Measurements from ENCODE around the gene CCDC136. TPM values are rescaled to one million over a fixed set of nuclear protein-coding genes. Genes with fewer than 3 reads are reported as not detected.

Gene CCDC136
- total RNA-seq, 1 donor, result 1.3 TPM

DNA sequence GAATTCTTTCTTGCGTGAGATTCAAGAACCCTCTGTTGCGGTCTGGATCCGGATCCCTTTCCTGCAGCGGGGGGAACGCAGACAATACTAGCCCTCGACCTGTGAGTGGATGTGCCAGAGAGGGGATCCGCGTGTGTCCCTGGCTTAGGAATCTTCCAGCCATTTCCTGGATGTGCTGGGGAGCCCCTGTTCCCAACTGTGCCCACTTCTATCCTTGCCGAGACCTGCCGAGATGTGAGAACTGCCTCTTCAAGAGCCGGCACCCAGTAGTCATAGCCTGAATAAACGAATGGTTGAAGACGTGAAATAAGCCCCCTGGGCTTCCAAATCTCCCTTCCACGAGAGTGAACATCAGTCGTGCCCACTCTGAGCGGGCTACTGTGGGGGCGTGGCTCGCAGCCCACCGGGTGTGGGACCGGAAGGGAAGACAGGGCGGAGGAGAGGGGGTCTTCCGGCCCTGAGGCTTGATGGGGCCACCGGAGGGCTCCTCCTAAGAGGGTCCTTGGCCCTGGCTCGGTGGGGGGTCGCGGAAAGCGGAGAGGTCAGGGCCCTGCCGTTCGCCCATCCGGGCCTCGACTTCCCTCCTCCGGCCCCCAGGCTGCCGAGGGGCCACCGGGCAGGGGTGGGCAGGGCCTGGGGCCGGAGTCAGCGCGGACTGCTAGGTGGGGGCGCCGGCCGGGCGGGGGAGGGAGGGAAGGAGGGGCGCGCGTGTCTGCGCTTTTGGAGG is 1.3 kb upstream of the CCDC136 start:
- Histone ChIP-seq H3K4me3 (ENCODE audit: low read length) (peak overlapping the region; percentile 57), H3K9me3 (ENCODE audit: low read depth, low read length) (no peaks in the 10 kb centered on the region), H3K4me1 (ENCODE audit: insufficient read depth, low read length) (peaks cover 12% of the 10 kb centered on the region), H3K27me3 (ENCODE audit: insufficient read depth, low read length) (peaks cover 12% of the 10 kb centered on the region)

DNA sequence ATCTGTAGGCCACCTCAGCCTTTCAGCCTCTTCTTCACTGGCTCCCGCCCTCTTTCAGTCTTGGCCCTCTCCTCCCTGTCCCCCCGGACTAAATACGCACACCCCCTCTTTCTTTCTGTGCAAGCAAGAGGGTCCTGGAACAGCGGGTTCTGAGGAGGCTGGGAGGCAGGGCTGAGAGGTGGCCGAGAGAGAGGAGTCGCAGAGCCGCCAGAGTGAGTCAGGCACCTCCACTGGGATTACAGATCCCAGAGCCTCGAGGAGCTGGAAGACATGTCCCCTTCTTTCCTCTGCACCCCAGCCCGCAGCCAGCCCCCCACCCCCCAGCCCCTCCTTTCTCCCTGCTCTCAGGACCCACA is 182 bp downstream of the CCDC136 start:
- H3K27me3 ChIP-seq (ENCODE audit: insufficient read depth, low read length), result peaks cover 12% of the 10 kb centered on the region
- H3K9me3 ChIP-seq (ENCODE audit: low read depth, low read length), result no peaks in the 10 kb centered on the region
- H3K4me1 ChIP-seq (ENCODE audit: insufficient read depth, low read length), result peaks cover 12% of the 10 kb centered on the region
- H3K4me3 ChIP-seq (ENCODE audit: low read length), result no peak overlapping the region

DNA sequence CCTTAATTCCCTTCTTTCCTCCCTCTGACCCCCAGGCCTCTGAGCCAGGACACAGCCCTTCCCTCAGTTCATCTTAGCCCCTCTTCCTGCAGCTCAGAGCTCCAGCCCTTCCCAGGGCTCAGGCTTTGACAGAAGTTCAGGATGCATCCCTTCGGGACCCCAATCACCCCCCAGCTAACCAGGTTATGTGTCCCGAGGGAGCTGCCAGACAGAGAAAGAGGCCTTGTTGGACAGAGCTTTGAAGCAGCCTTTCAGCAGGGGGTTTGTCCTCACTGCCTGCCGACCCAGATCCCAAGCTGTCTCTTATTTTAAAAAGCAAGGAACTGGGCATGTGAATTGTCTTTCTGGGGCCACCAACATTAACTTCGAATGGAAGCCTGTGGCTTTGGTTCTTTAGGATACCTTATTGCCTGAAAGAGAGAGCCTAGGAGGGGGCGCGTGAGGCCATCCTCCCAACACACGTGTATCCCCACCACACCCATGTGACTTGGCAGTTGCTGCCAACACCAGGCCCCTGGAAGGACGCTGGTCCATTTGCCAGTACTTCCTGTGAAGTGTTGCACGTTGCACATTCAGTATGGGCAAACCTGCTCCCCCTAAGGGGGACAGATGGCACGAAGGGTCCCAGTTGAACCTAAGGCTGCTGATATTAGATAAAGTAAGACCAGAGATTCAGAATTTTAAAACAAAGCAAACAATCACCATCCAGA is 858 bp downstream of the CCDC136 start:
- peaks cover 12% of the 10 kb centered on the region for H3K27me3 ChIP-seq (ENCODE audit: insufficient read depth, low read length)

DNA sequence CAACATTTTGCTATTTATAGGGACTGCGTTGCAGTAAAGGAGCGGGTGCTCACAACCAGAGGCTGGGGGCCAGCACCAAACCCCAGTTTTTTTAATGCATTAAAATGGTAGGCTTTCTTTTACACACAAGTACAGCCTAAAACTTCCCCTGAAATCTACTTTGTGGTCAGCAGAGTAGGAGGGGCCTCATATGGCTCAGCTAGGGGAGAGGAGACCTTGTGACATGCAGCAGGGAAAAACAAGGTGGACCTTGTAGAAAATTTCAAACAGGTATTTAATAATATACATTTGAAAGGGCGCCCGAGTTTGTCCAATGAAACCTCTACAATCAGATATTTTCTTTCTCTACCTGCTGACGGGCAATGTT is 1.4 kb downstream of the CCDC136 start:
- no peaks in the 10 kb centered on the region for H3K9me3 ChIP-seq (ENCODE audit: low read depth, low read length)
- no peak overlapping the region for H3K4me3 ChIP-seq (ENCODE audit: low read length)
- H3K27me3 ChIP-seq (ENCODE audit: insufficient read depth, low read length), result peaks cover 12% of the 10 kb centered on the region
- peaks cover 12% of the 10 kb centered on the region for H3K4me1 ChIP-seq (ENCODE audit: insufficient read depth, low read length)

More for the DNA sequence above, 858 bp downstream of the CCDC136 start:
- peaks cover 12% of the 10 kb centered on the region for H3K4me1 ChIP-seq (ENCODE audit: insufficient read depth, low read length)
- no peak overlapping the region for H3K4me3 ChIP-seq (ENCODE audit: low read length)
- no peaks in the 10 kb centered on the region for H3K9me3 ChIP-seq (ENCODE audit: low read depth, low read length)

DNA sequence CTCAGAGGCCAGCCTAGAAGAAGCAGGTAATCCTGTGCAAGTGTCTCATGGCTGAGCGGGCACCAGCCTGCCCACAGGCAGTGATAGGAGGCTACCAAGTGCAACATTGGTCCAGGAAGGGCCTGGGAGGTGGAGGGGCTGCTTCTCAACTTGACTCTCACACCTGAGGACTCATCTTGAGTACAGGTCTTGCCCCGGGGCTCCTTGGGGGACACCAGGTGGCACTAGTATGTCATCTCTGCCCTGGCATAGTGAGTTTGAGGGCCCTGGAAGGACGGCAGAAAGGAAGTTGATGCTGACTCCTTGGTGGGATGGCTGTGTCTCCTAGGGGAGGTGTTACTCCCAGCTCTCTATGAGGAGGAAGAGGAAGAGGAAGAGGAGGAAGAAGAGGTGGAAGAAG is 2.3 kb downstream of the CCDC136 start:
- peaks cover 10% of the 10 kb centered on the region for H3K27me3 ChIP-seq (ENCODE audit: insufficient read depth, low read length)
- H3K9me3 ChIP-seq (ENCODE audit: low read depth, low read length), result no peaks in the 10 kb centered on the region
- peaks cover 12% of the 10 kb centered on the region for H3K4me1 ChIP-seq (ENCODE audit: insufficient read depth, low read length)
- H3K4me3 ChIP-seq (ENCODE audit: low read length), result no peak overlapping the region

DNA sequence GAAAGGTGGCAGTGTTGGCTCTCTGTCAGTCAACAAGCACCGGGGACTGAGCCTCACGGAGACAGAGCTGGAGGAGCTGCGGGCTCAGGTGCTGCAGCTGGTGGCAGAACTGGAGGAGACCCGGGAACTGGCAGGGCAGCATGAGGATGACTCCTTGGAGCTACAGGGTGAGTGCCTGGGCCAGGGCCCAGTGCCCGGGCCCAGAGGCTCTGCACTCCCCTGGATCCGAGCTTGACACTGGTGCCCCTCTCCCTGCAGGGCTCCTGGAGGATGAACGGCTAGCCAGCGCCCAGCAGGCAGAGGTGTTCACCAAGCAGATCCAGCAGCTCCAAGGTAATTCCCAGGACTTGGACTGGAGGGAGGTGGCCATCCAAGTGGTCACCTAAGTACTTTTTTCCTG is 2.7 kb downstream of the CCDC136 start:
- peaks cover 12% of the 10 kb centered on the region for H3K4me1 ChIP-seq (ENCODE audit: insufficient read depth, low read length)
- H3K4me3 ChIP-seq (ENCODE audit: low read length), result no peak overlapping the region
- H3K27me3 ChIP-seq (ENCODE audit: insufficient read depth, low read length), result peaks cover 6% of the 10 kb centered on the region
- H3K9me3 ChIP-seq (ENCODE audit: low read depth, low read length), result no peaks in the 10 kb centered on the region

DNA sequence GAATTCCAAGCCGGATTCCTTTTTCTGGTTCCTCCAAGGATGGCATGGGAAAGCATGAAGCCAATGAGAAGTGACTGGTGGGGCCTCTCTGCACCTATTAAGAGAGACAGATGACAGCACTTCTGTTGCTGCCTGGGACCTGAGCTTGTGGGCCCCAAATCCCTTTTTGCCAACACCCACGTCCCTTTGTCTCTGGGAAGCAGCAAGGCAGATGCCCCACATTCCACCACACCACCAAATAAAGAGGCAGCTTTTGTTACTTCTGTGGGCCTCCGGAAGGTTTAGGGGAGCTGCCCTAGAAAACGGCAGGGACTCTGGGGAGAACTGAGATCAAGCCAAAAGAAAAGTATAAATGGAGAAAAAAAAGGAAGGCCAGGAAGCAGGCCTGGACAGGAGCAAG is 3.4 kb downstream of the CCDC136 start:
- H3K4me3 ChIP-seq (ENCODE audit: low read length), result no peak overlapping the region
- peaks cover 12% of the 10 kb centered on the region for H3K4me1 ChIP-seq (ENCODE audit: insufficient read depth, low read length)
- no peaks in the 10 kb centered on the region for H3K9me3 ChIP-seq (ENCODE audit: low read depth, low read length)
- H3K27me3 ChIP-seq (ENCODE audit: insufficient read depth, low read length), result peaks cover 4% of the 10 kb centered on the region

DNA sequence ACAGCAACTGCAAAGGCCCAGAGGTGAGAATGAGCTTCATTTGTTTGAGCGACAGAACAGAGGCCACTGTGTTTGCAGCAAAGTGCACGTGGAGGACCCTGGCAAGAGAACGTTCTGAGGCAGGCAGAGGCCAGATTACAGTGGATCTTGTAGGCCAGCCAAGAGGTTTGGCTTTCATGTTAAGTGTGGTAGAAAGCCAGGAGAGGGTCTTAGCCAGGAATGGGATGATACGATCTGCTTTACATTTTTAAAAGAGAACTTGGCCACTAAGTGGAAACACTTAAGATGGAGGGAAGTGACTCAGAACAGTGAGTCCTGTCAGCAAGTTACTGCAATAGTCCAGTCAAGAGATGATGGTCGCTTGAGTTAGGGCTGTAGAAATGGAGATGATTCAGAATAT is 4.6 kb downstream of the CCDC136 start:
- H3K9me3 ChIP-seq (ENCODE audit: low read depth, low read length), result no peaks in the 10 kb centered on the region
- H3K27me3 ChIP-seq (ENCODE audit: insufficient read depth, low read length), result no peaks in the 10 kb centered on the region
- no peak overlapping the region for H3K4me3 ChIP-seq (ENCODE audit: low read length)
- H3K4me1 ChIP-seq (ENCODE audit: insufficient read depth, low read length), result peaks cover 7% of the 10 kb centered on the region

DNA sequence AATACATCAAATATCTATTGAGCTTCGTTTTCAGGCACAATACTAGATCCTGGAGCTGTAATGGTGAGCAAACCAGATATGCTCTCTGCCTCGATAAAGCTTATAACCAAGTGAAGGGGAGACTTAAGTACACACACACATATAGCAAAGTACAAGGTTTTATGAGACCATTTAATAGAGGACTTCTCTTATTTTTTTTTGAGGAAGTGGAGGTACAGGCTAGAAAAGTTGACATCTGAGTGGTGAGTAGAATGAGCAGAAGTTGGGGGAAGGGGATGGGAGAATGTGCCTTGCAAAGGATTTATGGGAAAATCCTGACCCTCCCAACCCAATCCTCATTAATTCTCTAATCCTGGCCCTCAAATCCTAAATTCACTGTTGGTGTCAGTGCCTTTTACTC is 7.7 kb downstream of the CCDC136 start:
- no peaks in the 10 kb centered on the region for H3K9me3 ChIP-seq (ENCODE audit: low read depth, low read length)
- no peak overlapping the region for H3K4me3 ChIP-seq (ENCODE audit: low read length)
- no peaks in the 10 kb centered on the region for H3K27me3 ChIP-seq (ENCODE audit: insufficient read depth, low read length)
- H3K4me1 ChIP-seq (ENCODE audit: insufficient read depth, low read length), result no peaks in the 10 kb centered on the region

DNA sequence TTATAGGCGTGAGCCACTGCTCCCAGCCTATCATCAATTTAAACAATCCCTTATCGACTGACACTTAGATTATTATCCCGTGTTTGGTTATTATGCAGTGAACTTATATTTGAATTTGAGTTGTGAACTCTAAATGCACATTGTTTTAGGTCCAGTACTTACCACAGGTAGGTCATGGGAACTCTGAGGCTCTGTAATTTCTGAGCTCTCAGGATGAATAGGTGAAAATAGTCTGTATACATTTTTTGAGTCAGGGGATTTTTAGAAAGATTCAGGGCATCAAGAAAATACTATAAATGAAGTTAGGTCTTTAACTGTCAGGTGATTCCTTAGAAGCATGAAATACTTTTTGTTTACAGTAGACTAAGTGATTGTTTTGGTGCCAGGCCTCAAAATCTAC is 8.8 kb downstream of the CCDC136 start:
- Histone ChIP-seq H3K27me3 (ENCODE audit: insufficient read depth, low read length) (no peaks in the 10 kb centered on the region), H3K4me1 (ENCODE audit: insufficient read depth, low read length) (no peaks in the 10 kb centered on the region), H3K9me3 (ENCODE audit: low read depth, low read length) (no peaks in the 10 kb centered on the region), H3K4me3 (ENCODE audit: low read length) (no peak overlapping the region)

DNA sequence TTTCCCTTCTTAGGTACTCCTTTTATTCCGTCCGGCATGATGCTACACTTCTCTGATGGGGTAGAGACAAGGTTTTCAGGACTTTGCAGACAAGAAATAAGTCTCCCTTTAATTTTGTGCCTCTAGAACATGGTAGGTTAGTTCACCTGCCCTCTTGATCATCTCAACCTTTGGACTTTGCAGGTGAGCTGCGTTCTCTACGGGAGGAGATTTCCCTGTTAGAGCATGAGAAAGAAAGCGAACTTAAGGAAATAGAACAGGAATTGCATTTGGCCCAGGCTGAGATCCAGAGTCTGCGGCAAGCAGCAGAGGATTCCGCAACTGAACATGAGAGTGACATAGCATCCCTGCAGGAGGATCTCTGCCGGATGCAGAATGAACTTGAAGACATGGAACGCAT is 9.2 kb downstream of the CCDC136 start:
- no peaks in the 10 kb centered on the region for H3K27me3 ChIP-seq (ENCODE audit: insufficient read depth, low read length)
- no peak overlapping the region for H3K4me3 ChIP-seq (ENCODE audit: low read length)
- no peaks in the 10 kb centered on the region for H3K4me1 ChIP-seq (ENCODE audit: insufficient read depth, low read length)
- H3K9me3 ChIP-seq (ENCODE audit: low read depth, low read length), result no peaks in the 10 kb centered on the region

DNA sequence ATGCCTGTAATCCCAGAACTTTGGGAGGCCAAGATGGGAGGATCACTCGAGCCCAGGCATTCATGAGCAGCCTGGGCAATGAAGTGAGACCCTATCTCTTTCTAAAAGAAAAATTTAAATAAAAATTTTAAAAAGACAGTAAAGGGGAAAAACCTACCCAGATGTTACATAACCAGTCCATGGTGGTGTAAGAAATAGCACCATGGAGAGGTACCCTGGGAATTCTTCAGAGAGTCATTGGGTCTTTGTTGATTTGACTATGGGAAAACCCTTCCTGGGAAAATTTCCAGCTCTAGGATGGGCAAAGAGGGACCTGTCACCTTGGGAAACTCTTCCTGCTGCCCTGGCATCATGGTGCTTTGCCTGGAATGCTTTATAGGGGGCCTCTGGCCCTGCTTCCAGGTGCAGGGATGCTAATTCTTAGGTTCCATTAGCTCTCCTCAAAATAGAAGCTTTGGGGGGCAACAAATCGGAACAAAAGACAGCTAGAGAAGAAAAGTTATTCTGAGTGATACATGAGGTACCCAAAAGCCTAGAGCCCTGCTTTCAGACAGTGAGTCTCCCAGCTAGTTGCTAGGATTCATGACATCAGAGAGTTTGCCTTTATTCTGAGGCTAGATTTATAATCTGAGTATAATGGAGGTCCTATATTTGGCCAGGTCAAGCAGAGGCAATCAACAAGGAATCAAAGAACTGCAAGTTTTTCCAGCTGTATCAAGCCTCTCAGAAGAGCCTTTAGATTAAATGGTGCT is 10.1 kb downstream of the CCDC136 start:
- H3K4me3 ChIP-seq (ENCODE audit: low read length), result no peak overlapping the region
- no peaks in the 10 kb centered on the region for H3K9me3 ChIP-seq (ENCODE audit: low read depth, low read length)
- no peaks in the 10 kb centered on the region for H3K27me3 ChIP-seq (ENCODE audit: insufficient read depth, low read length)
- H3K4me1 ChIP-seq (ENCODE audit: insufficient read depth, low read length), result no peaks in the 10 kb centered on the region

DNA sequence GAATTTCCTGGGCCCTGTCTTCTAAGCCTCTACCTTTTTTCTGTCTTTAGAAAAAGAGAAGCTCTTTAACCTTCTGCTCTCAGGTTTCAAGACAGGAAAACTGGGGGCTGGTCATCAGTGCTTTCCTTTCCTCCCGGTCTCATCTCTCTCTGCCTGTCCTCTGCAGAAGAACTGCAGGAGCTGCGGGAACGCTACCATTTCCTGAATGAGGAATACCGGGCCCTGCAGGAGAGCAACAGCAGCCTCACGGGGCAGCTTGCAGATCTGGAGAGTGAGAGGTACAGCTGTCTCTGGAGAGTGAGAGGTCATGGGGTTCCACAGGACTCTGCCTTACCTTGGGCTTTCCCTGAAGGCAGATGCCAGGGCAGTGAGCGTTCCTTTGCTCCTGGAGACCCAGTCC is 12.7 kb downstream of the CCDC136 start:
- H3K4me3 ChIP-seq (ENCODE audit: low read length), result no peak overlapping the region
- H3K4me1 ChIP-seq (ENCODE audit: insufficient read depth, low read length), result no peaks in the 10 kb centered on the region
- no peaks in the 10 kb centered on the region for H3K9me3 ChIP-seq (ENCODE audit: low read depth, low read length)
- H3K27me3 ChIP-seq (ENCODE audit: insufficient read depth, low read length), result no peaks in the 10 kb centered on the region

DNA sequence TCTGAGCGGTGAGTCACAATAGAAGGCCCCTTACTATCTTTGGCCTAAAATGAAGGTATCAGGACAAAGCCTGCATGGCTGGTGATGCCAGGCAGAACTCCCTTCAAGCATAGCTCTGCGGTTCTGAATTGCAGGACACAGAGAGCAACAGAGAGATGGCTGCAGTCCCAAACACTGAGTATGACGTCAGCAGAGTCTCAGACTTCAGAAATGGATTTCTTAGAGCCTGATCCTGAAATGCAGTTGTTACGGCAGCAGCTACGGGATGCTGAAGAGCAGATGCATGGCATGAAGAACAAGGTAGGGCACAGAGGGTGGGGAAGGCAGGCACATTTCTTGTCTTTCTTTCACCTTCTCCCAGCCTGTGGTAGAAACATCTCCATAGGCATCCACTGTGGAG is 13.5 kb downstream of the CCDC136 start:
- H3K4me1 ChIP-seq (ENCODE audit: insufficient read depth, low read length), result no peaks in the 10 kb centered on the region
- H3K27me3 ChIP-seq (ENCODE audit: insufficient read depth, low read length), result no peaks in the 10 kb centered on the region
- H3K9me3 ChIP-seq (ENCODE audit: low read depth, low read length), result no peaks in the 10 kb centered on the region
- no peak overlapping the region for H3K4me3 ChIP-seq (ENCODE audit: low read length)

DNA sequence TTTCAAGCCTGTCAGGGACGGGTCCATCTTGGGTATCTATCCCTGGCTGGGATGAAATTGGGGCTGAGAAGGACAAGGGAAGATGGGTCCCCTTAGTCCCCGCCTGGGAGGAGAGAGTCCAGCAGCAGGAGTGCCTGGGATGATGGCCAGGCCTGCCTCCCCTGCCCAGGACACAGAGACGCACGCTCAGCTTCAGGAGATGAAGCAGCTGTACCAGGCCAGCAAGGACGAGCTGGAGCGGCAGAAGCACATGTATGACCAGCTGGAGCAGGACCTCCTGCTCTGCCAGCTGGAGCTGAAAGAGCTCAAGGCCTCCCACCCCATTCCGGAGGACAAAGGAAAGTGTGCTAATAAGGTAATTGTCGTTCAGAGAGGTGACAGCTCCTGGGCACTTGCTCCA is 15.4 kb downstream of the CCDC136 start:
- H3K4me1 ChIP-seq (ENCODE audit: insufficient read depth, low read length), result peaks cover 2% of the 10 kb centered on the region
- H3K4me3 ChIP-seq (ENCODE audit: low read length), result no peak overlapping the region
- no peaks in the 10 kb centered on the region for H3K9me3 ChIP-seq (ENCODE audit: low read depth, low read length)
- no peaks in the 10 kb centered on the region for H3K27me3 ChIP-seq (ENCODE audit: insufficient read depth, low read length)

Data from mononuclear cell (primary cell).